ENCODE results near the gene AATF. TPM values are rescaled to one million over a fixed set of nuclear protein-coding genes. Genes with fewer than 3 reads are reported as not detected.

Gene AATF
- polyA plus RNA-seq, 3 donors, result 24.3 to 57.9 (median 41.1) TPM

DNA sequence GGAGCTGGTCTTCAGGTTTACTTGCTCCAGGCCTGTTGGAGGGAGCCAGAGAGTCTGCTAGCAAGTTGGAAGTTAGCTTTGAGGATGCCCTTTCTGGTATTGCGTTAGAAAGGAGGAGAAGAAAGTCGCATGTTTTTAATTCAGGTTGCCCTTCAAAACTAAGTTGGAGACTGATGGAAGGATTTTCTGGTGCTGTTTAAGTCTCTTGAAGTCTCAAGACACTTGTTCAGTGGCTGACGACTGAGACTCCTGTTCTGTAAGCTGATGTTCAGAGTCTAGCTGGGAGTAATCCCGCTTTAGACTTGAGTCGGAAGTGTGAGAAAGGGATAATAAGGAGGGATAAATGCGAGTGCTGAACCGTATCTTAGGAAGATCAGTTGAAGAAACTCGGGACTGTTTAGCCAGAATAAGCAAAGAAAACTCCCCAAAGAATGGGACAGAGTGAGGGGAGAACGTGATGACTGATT, 740 bp downstream of the AATF start:
- WGBS (ENCODE audit: insufficient coverage), result 25% methylated on average over 7 of the region's 9 CpGs
- Mint-ChIP-seq H3K4me1 (peaks cover 41% of the 10 kb centered on the region), H3K9me3 (peaks cover 0 to 22% (median 1%) of the 10 kb centered on the region in 7 donors), H3K4me3 (peak overlapping the region; percentile 95 to 99), H3K27ac (peak overlapping the region; percentile 78 to 98 (median 92)), H3K36me3 (peaks cover 41 to 45% of the 10 kb centered on the region in 2 donors), H3K27me3 (ENCODE audit: low read depth in 3 of 3) (peaks cover 33 to 36% (median 33%) of the 10 kb centered on the region in 3 donors)
- Histone ChIP-seq H3K27ac (ENCODE audit: low read depth in 1 of 2, low read length in 2 of 2) (peak overlapping the region; percentile 80 to 91), H3K79me2 (ENCODE audit: insufficient read depth, low read length) (peaks cover 43% of the 10 kb centered on the region), H3K4me3 (replicated peaks in 1 of 3; ENCODE audit: low read depth in 2 of 3, low read length in 3 of 3) (peak overlapping the region; percentile 71 to 87 (median 83)), H3K9me3 (replicated peaks in 1 of 2; ENCODE audit: control insufficient read depth in 1 of 2, insufficient read depth in 1 of 2, low read length in 2 of 2) (peaks cover 0 to 18% of the 10 kb centered on the region in 2 donors), H3K27me3 (ENCODE audit: control insufficient read depth in 2 of 2, insufficient read depth in 2 of 2, low read length in 2 of 2) (peaks cover 34 to 37% of the 10 kb centered on the region in 2 donors), H3K9ac (ENCODE audit: insufficient read depth, low read length, poor library complexity, severe bottlenecking) (peak overlapping the region; percentile 92), H3K36me3 (replicated peaks in 1 of 2; ENCODE audit: control insufficient read depth in 1 of 2, insufficient read depth in 2 of 2, low read length in 2 of 2) (peaks cover 31 to 43% of the 10 kb centered on the region in 2 donors), H3K4me2 (replicated peaks; ENCODE audit: extremely low read depth, low read length, poor library complexity, severe bottlenecking) (peak overlapping the region; percentile 81), H3K4me1 (ENCODE audit: control insufficient read depth in 1 of 2, insufficient read depth in 2 of 2, low read length in 2 of 2) (peaks cover 17 to 24% of the 10 kb centered on the region in 2 donors), H2AFZ (ENCODE audit: insufficient read depth, low read depth, low read length, poor library complexity, severe bottlenecking) (peak overlapping the region; percentile 94), H4K20me1 (ENCODE audit: insufficient read depth, low read length) (peaks cover 44% of the 10 kb centered on the region)
- TF ChIP-seq CTCF (IDR thresholded peaks at IDR 0.05), result no peak
- intact Hi-C loops (cut with micrococcal nuclease), result loop anchor here in 1 of 2 donors (10.0 kb wide), 1 partner anchor 345 kb away; the partner anchor contains the start of gene MRM1
- DNase-seq, result no peak

- Mint-ChIP-seq H3K27ac (peak overlapping the region in 2 of 7 donors; percentile 92 to 93), H3K4me3 (peak overlapping the region; percentile 95 to 99), H3K36me3 (peaks cover 46 to 51% of the 10 kb centered on the region in 2 donors), H3K27me3 (ENCODE audit: low read depth in 3 of 3) (peaks cover 28 to 31% (median 28%) of the 10 kb centered on the region in 3 donors), H3K9me3 (peaks cover 0 to 22% (median 1%) of the 10 kb centered on the region in 7 donors), H3K4me1 (peaks cover 41% of the 10 kb centered on the region)
- Histone ChIP-seq H3K27ac (ENCODE audit: low read depth in 1 of 2, low read length in 2 of 2) (peak overlapping the region in 1 of 2 donors; percentile 91), H3K79me2 (ENCODE audit: insufficient read depth, low read length) (peaks cover 43% of the 10 kb centered on the region), H3K4me3 (replicated peaks in 1 of 3; ENCODE audit: low read depth in 2 of 3, low read length in 3 of 3) (peak overlapping the region in 2 of 3 experiments; percentile 71 to 87), H3K27me3 (ENCODE audit: control insufficient read depth in 2 of 2, insufficient read depth in 2 of 2, low read length in 2 of 2) (peaks cover 30 to 31% of the 10 kb centered on the region in 2 donors), H3K4me2 (replicated peaks; ENCODE audit: extremely low read depth, low read length, poor library complexity, severe bottlenecking) (peak overlapping the region; percentile 81), H3K9me3 (replicated peaks in 1 of 2; ENCODE audit: control insufficient read depth in 1 of 2, insufficient read depth in 1 of 2, low read length in 2 of 2) (peaks cover 0 to 18% of the 10 kb centered on the region in 2 donors), H3K9ac (ENCODE audit: insufficient read depth, low read length, poor library complexity, severe bottlenecking) (peak overlapping the region; percentile 92), H4K20me1 (ENCODE audit: insufficient read depth, low read length) (peaks cover 46% of the 10 kb centered on the region), H3K4me1 (ENCODE audit: control insufficient read depth in 1 of 2, insufficient read depth in 2 of 2, low read length in 2 of 2) (peaks cover 17 to 24% of the 10 kb centered on the region in 2 donors), H2AFZ (ENCODE audit: insufficient read depth, low read depth, low read length, poor library complexity, severe bottlenecking) (no peak overlapping the region), H3K36me3 (replicated peaks in 1 of 2; ENCODE audit: control insufficient read depth in 1 of 2, insufficient read depth in 2 of 2, low read length in 2 of 2) (peaks cover 36 to 48% of the 10 kb centered on the region in 2 donors)
- intact Hi-C loops (cut with micrococcal nuclease), result loop anchor here in 1 of 2 donors (10.0 kb wide), 1 partner anchor 405 kb away; the partner anchor contains the start of gene GGNBP2
- no peak for TF ChIP-seq CTCF (IDR thresholded peaks at IDR 0.05)
- no peak for DNase-seq
- 60% methylated on average over 2 of the region's 8 CpGs for WGBS (ENCODE audit: insufficient coverage)
Measured at GRCh38 chr17:36950027-36950426, 1.3 kb downstream of the AATF start.
